Thoracic aorta (tissue), 2 donors: ENCODE results near the gene CCDC92. TPM values are rescaled to one million over a fixed set of nuclear protein-coding genes. Genes with fewer than 3 reads are reported as not detected.

ENCODE experiments used
- ATAC-seq: fragments of 150-250 bp; one replicate; pipeline ENCODE4 v1.8.0; 2017; ENCODE audit warnings: low read depth; ENCODE audit not compliant: insufficient number of reproducible peaks, low FRiP score
- DNase-seq: peaks from one replicate; pipeline ENCODE4 v3.0.0-alpha.2; 2020; ENCODE audit warnings: low spot score
- H3K27ac ChIP-seq, 2 donors: fragments of 200-600 bp; sonication (generic); 1 replicate in 1 of 2; 2 replicates in 1 of 2; pipeline ENCODE4 v1.5.1; 2016; ENCODE audit warnings: mild to moderate bottlenecking in 2 of 2, moderate library complexity in 2 of 2
- H3K27me3 ChIP-seq: fragments of 200-600 bp; sonication (generic); replicated peaks from 2 replicates; pipeline ENCODE4 v1.6.0; 2016; ENCODE audit warnings: mild to moderate bottlenecking; ENCODE audit not compliant: insufficient read depth
- H3K36me3 ChIP-seq: fragments of 200-600 bp; sonication (generic); one replicate; pipeline ENCODE4 v1.5.1; 2016
- H3K4me1 ChIP-seq, 2 donors: fragments of 200-600 bp; sonication (generic); 1 replicate in 1 of 2; 2 replicates in 1 of 2; pipeline versions ENCODE4 v1.5.1 to v1.6.0; 2016; ENCODE audit warnings: low read depth in 2 of 2, mild to moderate bottlenecking in 1 of 2; ENCODE audit not compliant: control insufficient read depth in 1 of 2
- H3K4me3 ChIP-seq: fragments of 200-600 bp; sonication (generic); 2 replicates; pipeline ENCODE4 v1.5.1; 2016; ENCODE audit warnings: mild to moderate bottlenecking
- H3K9me3 ChIP-seq: fragments of 200-600 bp; sonication (generic); 2 replicates; pipeline ENCODE4 v1.5.1; 2016
- CTCF ChIP-seq: fragments of 200-600 bp; sonication (generic); IDR thresholded peaks from one replicate; pipeline ENCODE4 v1.5.1; 2019; ENCODE audit warnings: antibody characterized with exemption
- total RNA-seq, 2 donors: library from RNA; depleted of rRNA; stranded (reverse); fragments of >200 nt; gene quantifications; one replicate each; pipeline versions ENCODE4 v1.1.0 to v1.2.3, GENCODE V29; 2016

The CCDC92 gene
- total RNA-seq, 2 donors from 2014 or later: 34.4 to 58.9 TPM

- Histone ChIP-seq H3K9me3 (no peaks in the 10 kb centered on the region), H3K27ac (no peak overlapping the region), H3K36me3 (peaks cover 17% of the 10 kb centered on the region), H3K4me1 (no peaks in the 10 kb centered on the region), H3K27me3 (no peaks in the 10 kb centered on the region), H3K4me3 (no peak overlapping the region)
- DNase-seq: no peak
- no peak for ATAC-seq
- TF ChIP-seq CTCF: no peak
These were observed 38.9 kb upstream of the CCDC92 start for GRCh38 chr12:124011435-124012115.

- H3K9me3 ChIP-seq: no peaks in the 10 kb centered on the region
- H3K4me3 ChIP-seq: no peak overlapping the region
- TF ChIP-seq CTCF: no peak
- no peak overlapping the region for H3K27ac ChIP-seq
- no peaks in the 10 kb centered on the region for H3K27me3 ChIP-seq
- peaks cover 17% of the 10 kb centered on the region for H3K36me3 ChIP-seq
- DNase-seq (no peak), ATAC-seq (no peak)
- H3K4me1 ChIP-seq: no peaks in the 10 kb centered on the region
These were observed 38.1 kb upstream of the CCDC92 start for GRCh38 chr12:124010687-124011086.

GRCh38 chr12:124009781-124010180 lies 37.1 kb upstream of the CCDC92 start:
- Histone ChIP-seq H3K27me3 (no peaks in the 10 kb centered on the region), H3K4me3 (no peak overlapping the region), H3K9me3 (no peaks in the 10 kb centered on the region), H3K36me3 (peaks cover 17% of the 10 kb centered on the region), H3K27ac (no peak overlapping the region), H3K4me1 (no peaks in the 10 kb centered on the region)
- ATAC-seq (no peak), DNase-seq (no peak)
- TF ChIP-seq CTCF: no peak

- DNase-seq (no peak), ATAC-seq (no peak)
- Histone ChIP-seq H3K4me3 (no peak overlapping the region), H3K36me3 (peaks cover 16% of the 10 kb centered on the region), H3K27me3 (no peaks in the 10 kb centered on the region), H3K9me3 (no peaks in the 10 kb centered on the region), H3K4me1 (no peaks in the 10 kb centered on the region), H3K27ac (no peak overlapping the region)
- TF ChIP-seq CTCF: no peak
These were observed 36.0 kb upstream of the CCDC92 start for GRCh38 chr12:124008595-124008994.

GRCh38 chr12:124007826-124008570 lies 35.4 kb upstream of the CCDC92 start:
- Histone ChIP-seq H3K4me3 (no peak overlapping the region), H3K27me3 (no peaks in the 10 kb centered on the region), H3K4me1 (no peaks in the 10 kb centered on the region), H3K9me3 (no peaks in the 10 kb centered on the region), H3K36me3 (peaks cover 10% of the 10 kb centered on the region), H3K27ac (no peak overlapping the region)
- TF ChIP-seq CTCF: no peak
- no peak for ATAC-seq
- DNase-seq: no peak
